ENCODE results near the gene MN1.

GRCh38 chr22:27754888-27755480, 46.6 kb downstream of the MN1 start:
- TF ChIP-seq CTCF (IDR thresholded peaks at IDR 0.05), result no peak
- TF ChIP-seq EZH2 (IDR thresholded peaks at IDR 0.05; ENCODE audit: borderline replicate concordance, insufficient read depth, low read depth, low read length, poor library complexity, severe bottlenecking), result no peak
